GM21423 (cell line): ENCODE data around the gene TMCO4.

Source experiments
- ATAC-seq: cut with Tn5 transposase; IDR thresholded peaks from one replicate; pipeline ENCODE4 v1.9.1; 2021; ENCODE audit warnings: mild to moderate bottlenecking, moderate library complexity; ENCODE audit not compliant: unreplicated experiment

Gene TMCO4

DNA sequence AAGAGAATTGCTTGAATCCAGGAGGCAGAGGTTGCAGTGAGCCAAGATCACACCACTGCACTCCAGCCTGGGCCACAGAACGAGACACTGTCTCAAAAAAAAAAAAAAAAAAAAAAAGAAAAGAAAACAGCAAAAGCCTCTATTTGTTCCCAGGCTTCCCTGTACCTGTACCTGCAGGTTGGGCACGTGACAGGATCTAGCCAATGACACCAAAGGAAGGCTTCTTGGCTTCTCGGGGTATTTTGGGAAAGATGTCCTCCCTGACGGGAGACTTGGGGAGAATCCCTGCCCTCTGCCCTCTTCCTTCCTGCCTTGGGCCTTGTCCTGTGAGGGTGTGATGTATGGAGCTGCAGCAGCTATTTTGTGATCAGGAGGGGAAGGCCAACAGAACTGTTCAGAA is 22.8 kb downstream of the TMCO4 start:
- ATAC-seq = no peak

DNA sequence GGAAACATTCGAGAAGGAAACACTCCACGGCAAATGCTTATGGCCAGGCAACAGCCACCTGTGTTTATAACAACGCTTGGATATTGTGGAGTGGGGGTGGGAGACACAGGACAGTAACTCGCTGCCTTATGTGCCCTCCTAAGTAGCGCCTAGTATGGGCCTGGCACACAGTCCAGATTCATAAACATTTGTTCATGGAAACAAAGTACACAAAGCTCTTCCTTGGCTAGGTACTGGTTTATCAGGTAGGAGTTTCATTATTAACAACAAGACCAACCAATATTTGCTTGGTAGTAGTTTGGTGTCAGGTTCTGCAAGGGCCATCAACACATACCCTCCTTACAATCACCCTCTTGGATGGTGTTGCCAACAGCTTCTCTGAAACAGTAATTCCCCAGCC is 23.4 kb downstream of the TMCO4 start:
- ATAC-seq = no peak

DNA sequence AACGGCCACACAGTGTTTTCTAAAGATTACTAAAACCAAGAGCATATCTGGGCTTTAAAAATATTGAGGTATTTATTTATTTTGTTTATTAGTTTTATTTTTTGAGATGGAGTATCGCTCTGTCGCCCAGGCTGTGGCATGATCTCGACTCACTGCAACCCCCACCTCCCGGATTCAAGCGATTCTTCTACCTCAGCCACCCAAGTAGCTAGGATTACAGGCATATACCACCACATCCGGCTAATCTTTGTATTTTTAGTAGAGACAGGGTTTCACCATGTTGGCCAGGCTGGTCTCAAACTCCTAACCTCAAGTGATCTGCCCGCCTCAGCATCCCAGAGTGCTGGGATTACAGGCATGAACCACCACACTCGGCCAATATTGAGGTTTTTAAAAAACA is 23.9 kb downstream of the TMCO4 start:
- ATAC-seq = no peak

DNA sequence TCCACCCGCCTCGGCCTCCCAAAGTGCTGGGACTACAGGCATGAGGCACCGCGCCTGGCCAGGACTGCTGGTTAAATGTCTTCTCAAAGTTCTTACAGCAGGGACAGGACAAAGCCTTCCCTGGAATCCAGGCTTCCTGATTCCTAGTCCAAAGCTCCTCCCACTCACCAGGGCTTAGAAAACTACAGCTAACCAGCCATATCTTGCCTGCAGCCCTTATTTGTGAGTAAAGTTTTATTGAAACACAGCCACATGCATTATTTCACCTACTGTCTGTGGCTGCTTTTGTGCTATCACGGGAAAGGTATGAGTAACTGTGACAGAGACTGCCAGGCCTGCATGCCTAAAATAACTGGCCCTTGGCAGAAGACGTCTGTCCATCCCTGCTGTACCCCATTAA is 24.4 kb downstream of the TMCO4 start:
- no peak for ATAC-seq

DNA sequence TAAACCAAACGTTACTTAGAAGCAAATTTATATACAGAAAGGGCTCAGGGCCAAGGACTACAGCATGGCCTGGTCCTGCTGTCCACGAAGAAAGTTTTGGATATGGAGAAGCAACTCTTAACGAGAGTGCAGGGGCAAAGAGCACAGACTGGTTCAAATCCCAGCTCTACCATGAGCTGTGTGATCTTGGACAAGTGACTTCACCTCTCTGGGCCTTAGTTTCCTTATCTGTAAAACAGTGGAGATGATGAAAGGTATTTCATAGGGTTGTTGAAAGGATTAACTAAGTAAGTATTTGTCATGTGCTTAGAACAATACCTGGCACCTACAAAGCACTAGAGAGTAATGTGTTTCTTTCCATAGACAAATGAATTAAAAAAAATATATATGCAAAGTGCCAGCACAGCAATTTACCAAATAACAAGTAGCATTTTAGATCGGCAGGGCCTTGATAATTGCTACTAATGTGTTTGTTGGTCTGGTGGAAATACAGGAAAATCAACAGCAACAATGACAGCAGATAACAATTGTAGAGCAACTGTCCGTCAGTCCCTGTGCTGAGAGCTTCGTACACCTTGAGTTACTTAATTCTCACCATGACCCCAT is 25.4 kb downstream of the TMCO4 start:
- ATAC-seq = no peak

DNA sequence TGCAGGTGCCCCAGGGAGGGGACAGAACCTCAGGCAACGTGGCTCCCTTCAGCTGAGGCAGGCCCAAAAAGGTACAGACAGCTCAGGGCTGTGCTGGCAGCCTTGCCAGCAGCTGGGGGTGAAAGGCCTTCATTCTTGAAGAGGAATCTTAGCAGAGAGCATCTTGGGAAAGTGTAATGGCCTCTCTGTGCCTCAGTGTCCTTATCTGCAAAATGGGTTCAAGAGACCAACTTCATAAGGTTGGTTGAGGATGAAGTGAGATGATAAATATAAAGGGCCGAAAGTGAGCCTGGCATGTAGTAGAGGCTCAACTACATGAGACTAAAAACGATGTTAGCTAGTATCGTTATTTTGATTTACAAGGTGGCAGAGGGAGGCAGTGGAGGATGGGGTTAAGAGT is 26.2 kb downstream of the TMCO4 start:
- no peak for ATAC-seq

DNA sequence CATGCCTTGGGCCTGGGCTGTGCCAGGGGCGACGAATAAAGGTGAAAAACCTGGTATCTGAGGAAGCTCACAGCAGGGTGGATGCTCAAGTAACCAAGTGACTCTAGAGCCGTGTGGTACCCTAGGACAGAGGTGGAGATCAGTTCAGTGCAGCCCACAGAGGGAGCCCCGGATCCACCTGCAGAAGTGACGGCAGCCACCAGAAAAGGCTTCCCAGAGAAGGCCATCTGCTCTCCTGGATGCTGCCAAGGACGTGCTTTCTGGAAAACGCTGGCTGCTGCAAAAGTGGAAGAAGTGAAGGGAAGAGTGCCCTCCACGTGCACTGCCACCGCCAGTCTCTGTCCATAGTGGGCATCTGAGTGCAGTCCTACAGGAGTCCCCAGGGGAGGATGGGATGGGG is 27.7 kb downstream of the TMCO4 start:
- ATAC-seq = no peak

DNA sequence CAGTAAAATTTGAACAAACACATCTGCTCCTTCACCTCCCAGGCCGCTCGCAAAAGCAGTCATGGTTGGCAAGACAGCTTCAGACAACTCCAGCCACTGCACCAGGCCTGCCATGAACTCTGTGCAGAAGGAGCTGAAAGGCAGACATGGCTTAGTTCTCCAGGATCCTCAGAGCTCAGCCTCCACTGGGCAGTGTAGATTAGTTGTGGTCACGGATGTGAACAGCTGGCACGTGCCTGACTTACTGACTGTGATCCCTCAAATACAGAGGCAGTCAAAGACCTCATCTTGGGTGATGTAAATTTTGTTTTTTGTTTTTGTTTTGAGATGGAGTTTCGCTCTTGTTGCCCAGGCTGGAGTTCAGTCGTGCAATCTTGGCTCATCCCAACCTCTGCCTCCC is 28.4 kb downstream of the TMCO4 start:
- no peak for ATAC-seq

DNA sequence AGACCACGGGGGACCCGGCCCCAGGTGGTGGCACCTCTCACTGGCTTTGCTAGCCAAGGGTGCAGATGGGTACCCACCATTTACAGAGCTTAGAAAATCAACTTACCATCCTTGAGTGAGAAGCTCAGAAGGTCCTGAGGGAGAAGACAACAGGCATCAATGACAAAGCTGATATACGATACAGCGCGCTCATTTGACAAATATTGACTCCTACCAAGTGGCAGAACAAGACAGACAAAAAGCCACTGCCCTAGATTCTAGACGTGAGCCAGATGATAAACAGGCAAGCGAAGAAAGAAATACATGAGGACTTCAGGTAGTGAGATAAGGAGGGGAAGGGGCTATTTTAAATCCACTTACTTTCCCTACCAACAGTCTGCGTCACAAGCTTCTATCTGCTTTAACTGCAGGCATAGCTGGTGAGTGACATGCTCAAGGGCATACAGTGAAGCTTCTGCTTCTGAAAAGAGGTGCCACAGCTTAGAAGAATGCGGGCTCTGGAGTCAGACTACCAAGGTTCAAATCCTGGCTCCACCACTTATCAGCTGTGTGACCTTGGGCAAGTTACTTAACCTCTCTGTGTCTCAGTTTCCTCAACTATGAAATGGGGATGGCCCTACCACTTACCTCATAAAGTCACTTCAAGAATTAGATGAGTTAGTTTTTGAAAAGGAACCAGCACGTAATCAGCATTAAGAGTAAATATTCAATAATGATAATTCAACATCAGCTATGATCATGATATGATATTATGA is 29.1 kb downstream of the TMCO4 start:
- no peak for ATAC-seq

DNA sequence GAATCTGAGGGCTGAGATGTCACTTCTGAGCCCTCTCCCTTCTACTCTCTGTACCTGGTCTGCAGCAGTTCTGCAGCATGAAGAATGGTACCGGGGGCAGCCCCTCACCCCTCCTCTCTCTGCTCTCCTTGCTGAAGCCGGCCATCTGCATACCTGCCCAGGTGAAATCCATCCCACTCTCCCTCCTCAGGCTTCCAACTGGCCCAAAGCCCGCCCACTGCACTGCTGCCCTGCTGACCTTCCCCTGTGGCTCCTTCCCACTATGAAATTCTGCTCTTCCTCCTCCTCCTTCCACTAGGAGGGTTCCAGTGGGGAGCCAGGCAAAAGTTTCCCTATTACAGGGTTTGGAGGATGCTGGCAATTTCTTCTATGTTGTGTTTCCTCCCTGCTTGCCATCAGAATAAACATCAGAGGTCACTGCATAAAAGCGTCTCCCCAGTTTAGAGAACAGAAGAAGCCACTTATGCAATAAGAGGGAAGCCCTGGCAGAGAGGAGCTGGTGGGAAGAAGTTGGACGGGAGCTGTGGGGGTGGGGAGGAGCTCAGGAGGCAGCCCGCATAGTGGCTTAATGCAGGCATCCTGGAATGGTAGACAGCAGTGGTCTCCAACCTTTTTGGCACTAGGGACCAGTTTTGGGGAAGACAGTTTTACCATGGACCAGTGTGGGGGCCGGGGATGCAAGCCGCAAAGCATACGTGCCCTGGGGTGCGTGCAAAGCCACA is 30.3 kb downstream of the TMCO4 start:
- no peak for ATAC-seq

DNA sequence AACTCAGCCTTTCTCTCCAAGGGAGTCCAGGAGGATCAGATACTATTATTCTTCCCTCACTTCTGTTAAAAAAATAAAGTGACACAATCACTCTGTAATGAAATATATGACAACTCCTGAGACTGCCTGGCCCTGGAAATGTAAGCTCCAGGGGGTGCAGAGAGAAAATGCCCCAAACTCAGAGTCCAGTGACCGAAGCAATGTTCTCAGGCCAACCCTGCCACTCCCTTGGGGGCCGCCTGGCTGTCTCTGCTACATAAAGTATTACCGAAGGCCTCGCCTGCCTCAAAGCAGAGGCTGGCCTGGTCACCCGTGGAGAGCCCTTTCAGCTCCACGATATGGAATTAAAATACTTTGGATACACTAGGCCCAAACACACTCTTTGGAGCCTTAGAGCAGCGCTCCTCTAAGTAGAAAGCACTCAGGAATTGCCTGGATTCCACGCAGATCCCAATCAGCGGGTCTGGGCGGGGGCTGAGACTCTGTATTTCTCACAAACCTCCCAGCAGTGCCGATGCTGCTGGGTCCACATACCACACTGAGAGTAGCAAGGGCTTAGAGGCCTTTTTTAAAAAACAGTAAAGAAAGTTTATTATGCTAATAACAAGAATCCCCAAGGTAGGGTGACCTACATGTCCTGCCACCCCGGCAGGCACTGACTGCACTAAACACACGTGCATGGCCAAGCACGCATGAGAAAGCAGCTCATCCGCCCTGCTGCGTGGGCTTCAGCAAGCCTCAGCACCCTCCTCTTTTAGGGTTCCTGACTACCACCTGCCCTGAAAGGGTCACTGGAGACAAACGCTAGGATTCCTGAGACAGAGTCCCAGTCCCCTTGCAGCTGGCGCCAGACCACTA is 31.1 kb downstream of the TMCO4 start:
- no peak for ATAC-seq

DNA sequence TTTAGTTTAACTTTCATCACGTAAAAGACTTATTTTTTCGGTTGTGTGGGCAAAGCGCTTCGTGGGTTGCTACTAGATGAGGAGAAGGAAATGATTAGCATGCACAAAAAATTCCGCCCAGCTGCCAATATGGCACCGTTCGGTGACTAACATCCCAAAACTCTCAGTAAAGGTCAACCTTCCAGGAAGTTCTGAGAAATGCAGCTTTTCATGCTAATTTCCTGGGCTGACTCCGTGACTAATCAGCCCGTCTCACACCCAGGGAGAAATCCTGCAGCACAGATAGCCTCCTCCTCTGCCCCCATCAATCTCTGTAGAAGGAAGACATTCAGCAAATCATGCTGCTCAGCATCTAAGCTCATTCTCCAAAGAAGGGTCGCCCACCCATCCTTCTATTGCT is 34.1 kb downstream of the TMCO4 start:
- no peak for ATAC-seq

DNA sequence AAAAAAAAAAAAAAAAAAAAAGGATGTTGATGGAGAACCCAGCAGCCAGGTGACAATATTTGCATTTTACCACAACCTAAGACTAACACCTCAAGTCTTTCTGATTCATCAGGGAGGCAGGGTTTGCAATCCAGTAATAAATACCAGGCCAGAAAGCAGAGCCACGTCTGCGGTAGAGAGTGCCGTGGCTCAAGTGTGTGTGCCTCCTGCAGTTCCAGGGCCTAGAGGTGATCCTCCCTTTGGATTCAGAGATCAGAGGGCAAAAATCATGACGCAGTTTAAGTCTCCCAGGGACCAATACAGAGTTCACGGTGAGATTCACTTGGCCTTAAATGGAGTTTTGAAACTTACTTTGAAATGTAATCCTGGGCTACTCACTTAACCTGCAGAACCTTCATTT is 34.9 kb downstream of the TMCO4 start:
- ATAC-seq = no peak

DNA sequence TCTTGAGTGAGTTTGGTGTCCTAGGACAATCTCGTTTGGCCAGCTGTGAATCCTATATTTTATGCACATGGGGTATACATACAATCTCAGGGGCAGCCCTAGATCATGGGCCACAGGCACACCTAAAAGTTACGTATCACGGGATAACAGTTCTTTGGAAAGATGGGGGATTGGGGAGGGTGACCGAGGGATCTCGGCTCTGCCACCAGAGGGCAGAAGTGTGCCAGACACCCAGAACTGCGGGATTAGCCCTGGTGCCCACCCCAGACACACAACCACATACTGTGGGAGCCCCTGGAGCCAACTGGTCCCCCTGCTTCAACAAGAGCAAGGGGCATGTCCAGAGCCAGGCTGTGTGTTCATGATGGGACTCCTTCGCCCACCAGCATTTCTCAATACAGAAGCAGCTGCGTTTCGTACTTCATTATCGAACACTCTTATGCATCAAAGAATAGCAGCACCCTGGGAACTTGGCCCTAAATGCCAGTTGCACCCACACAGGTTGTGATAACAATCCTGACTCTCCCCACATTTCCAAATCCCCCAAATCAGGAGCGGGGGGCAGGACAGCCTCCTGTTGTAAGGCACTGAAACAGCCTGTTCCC is 37.4 kb downstream of the TMCO4 start:
- ATAC-seq = no peak

DNA sequence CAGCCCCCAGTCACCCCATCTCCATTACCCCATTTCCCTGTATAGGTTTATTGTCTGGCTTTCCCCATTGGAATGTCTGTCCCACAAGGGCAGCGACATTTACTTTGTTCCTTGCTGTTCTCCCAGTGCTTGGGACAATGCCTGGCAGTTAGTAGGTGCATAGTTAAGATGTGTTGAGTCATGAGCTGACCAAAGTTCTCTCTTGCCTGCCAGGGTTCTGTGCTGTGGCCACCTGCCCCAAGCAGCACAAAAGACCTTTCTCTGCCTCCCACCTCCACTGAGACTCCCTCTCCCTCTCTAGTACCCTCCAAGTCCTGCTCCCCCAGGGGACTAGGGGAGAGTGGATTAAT is 40.0 kb downstream of the TMCO4 start:
- no peak for ATAC-seq

DNA sequence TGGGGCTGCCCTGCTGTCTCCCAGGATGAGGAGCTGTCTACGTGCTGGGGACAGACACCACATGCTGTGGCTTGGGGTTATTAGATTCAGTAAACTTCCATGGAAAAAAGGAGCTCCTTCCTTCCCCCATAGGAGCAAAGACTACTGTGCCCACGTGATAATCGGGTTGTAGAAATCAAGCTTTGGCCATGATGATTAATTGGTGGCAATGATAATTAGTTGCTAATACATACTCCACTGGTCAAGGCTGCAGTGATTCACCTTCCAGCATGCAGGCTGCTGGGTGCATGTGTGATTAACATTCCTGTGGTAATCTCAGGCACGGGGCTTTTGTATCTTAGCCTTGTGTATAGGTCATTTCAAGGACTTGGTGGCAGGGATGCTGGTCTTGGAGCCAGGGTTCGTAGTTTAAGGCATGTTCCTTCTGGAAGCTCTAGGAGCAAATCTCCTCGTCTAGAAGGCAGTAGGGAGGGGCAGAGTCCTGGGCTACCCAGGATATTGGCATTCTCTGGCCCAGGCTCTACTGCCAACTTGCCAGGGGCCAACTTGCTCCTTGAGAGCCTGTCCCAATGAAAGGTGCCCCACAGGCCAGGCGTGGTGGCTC is 41.4 kb downstream of the TMCO4 start:
- no peak for ATAC-seq

DNA sequence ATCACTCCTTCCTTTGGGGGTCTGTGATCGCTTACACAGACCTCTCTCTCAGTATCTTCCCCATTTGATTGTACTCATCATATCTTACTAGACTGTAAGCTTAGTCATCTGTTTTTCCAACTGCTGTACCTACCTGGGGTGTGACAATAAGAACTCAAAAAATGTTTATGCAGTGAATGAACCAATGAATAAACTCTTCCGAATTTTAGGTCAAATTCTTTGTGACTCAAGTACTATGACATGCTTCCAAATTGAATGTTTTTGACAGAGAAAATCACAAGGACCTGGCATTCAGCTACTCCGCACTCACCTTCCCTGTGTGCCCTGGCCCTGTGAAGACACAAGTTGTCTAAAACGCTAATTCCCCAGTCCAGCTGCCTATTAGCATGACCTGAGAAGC is 42.1 kb downstream of the TMCO4 start:
- ATAC-seq = no peak

DNA sequence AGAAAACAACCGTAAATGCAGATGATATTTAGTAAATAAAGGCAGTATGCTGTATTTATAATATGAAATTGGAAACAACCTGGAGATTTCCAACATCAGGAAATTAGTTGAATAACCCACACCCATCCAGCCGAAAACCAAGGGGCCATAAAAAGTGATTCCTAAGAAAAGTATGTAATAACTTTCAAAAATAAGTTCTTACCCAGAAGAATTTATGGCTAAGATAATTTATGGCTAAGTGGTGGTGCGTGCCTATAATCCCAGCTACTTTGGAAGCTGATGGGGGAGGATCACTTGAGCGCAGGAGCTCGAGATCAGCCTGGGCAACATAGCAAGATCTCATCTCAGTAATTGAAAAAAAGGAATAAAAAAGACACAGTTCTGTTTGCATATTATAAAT is 43.2 kb downstream of the TMCO4 start:
- no peak for ATAC-seq

DNA sequence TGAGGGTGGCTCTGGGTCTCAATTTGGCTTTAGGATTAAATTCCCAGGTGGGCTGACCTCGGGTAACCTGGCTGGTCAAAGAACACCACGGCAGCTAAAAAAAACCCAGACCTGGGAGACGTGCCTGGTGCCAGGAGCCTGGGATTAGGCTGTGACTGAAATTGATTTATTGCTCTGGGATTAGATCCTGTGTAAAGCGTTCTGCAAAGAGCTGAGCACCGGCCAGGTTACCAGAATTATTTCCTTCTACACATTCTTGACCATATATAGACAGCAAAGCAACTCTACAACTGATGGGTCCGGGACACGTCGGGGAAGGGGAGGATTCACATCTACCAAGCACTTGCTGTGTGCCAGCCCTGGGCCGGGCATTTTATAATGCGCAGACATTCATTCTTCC is 45.2 kb downstream of the TMCO4 start:
- no peak for ATAC-seq

DNA sequence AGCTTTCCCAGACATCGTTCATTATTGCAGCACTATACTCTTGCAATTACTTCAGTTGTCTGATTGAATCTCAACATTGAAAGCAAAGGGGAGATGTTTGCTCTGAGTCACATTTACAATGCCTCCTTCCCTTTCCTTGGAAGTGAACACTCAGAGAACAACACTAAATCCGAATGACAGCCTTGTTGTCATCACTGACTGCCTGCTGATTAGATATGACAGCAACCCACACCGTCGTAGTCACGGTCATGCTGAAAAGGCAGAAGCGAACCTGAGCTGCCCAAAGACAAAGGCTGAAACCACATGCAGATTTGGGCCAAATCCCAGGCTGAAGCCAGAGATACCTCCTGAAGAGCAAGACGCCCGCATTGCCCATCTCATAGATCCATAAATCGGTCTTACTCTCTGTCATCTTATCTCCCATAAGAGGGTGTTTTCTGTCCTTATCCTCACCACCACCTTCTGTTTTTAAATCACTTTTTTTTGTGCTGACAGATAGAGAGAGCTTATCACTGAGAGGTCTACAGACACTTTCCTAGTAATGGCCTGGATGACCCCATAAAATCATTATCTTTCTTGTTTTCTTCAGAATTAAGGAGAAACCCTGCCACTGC is 47.5 kb downstream of the TMCO4 start:
- ATAC-seq = no peak
